Coronary artery (tissue), 2 donors: ENCODE data around the gene PLCB2.

Experiments
- DNase-seq: peaks from one replicate; pipeline ENCODE4 v3.0.0-alpha.2; 2017; ENCODE audit warnings: low spot score
- H3K27ac ChIP-seq, 2 donors: fragments of 200-600 bp; sonication (generic); one replicate each; pipeline ENCODE4 v1.5.1; 2016 to 2019
- H3K4me3 ChIP-seq: fragments of 200-600 bp; sonication (generic); 2 replicates; pipeline ENCODE4 v1.5.1; 2016; ENCODE audit warnings: mild to moderate bottlenecking, moderate library complexity
- CTCF ChIP-seq: fragments of 200-600 bp; sonication (generic); IDR thresholded peaks from one replicate; pipeline ENCODE4 v1.5.1; 2019; ENCODE audit warnings: antibody characterized with exemption

PLCB2 gene

DNA sequence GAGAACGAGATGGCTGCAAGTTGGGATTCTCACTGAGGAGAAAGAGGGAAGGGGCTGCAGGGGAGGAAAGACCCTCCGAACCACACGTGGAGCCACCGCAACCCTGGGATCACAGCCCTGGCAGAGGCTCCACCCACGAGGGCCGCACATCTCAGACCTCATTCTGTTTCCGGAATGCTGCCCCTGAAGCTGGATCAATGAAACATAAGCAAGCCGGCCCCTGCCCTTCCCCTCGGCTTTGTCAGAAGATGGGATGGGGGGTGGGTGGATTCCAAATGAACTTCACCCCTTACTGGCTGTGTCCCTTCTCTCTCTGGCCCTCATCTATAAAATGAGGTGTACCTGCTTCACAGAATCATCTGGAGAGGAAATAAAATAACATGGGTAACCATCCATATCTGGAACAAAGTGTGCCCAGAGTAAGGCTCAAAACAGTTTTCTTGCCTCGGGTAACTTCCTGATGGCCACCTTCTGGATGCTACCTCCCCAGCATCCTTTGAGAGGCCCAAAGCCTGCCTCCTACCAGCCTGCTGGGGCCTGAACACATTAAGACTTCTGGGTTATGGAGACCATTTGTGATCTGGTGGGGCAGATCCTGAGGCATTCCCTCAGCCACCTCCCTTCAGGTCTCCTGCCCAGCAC, 37.6 kb upstream of the PLCB2 start:
- peak overlapping the region in 1 of 2 donors; percentile 84 for H3K27ac ChIP-seq
- H3K4me3 ChIP-seq, result no peak overlapping the region
- no peak for DNase-seq
- no peak for TF ChIP-seq CTCF

DNA sequence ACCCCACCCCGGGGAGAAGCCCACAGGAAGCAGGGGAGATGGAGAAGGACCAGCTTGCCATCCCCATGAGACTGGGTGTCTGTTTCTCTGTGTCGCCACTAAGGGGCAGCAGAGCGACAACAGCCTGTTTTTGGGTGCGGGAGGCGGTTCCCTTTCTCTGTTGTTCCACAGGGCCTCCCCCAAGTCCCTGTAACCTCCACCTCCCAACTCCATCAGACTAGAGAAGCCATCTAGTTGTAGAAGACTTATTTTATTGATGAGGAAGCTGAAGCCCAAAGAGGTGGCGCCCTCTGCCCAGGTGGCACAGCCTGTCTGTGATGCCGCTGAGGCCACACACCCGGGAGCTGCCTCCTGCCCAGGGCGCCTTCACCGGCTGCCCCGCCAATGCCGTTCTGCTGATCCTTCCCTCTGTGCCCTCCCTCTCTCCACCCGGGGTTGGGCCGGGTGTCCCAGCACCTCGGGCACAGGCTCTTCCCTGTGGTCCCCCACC, 36.9 kb upstream of the PLCB2 start:
- no peak for DNase-seq
- peak; percentile 51 for TF ChIP-seq CTCF
- Histone ChIP-seq H3K27ac (peak overlapping the region; percentile 84), H3K4me3 (no peak overlapping the region)

- Histone ChIP-seq H3K4me3 (no peak overlapping the region), H3K27ac (peak overlapping the region; percentile 84)
- no peak for DNase-seq
- TF ChIP-seq CTCF, result no peak
These were observed 36.5 kb upstream of the PLCB2 start for GRCh38 chr15:40344217-40344616.

DNA sequence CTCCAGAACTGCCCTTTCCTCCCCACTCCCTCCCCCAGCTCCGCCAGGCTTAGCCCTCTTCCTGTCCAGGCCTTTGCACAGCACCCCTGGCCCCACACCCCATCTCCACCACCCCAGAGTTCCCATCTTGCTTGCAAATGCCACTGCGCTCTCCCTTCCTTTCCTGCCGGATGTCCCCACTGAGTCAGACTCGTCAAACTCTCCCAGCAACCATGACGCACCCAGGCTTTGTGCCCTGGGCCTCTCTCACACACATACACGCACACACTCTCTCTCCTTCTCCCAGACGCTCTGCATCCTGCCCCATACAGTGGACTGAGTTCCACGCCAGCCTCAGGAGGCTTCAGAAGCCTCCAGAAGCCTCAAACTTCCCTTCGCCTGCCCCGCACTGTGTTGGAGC, 35.8 kb upstream of the PLCB2 start:
- H3K27ac ChIP-seq, result peak overlapping the region; percentile 84
- no peak for DNase-seq
- no peak for TF ChIP-seq CTCF
- no peak overlapping the region for H3K4me3 ChIP-seq

GRCh38 chr15:40342416-40343320, 34.9 kb upstream of the PLCB2 start:
- DNase-seq, result no peak
- TF ChIP-seq CTCF, result no peak
- Histone ChIP-seq H3K27ac (peak overlapping the region; percentile 84), H3K4me3 (no peak overlapping the region)

DNA sequence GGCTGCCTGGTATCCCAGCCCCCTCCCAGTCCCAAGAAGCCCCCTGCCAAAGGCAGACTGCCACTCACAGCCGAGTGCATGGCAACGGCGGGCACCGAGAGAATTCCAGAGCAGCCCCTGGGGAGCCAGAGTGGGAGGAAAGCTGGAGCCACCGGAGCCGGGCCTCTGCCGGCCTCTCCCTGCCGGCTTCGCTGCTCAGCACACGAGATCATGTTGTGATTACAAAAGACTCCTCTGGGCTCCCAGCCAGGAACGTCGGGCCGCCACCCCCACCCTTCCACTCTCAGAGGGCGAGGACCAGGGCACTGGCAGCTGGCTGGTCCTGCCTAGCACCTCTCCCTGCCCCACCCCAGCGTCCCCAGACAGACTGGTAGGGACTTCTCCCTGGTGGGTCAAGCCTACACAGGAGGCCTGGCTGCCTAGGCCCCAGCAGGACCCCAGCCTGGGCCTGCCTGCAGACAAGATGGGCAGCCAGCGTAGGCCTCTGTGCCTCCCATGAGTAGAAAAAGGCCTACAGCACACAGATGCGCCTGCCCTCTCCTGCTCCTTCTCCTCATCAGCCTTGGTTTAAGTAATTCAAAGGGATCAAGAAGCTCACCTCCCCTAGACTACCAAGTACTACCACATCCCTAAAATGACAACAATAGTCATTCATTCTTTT, 33.1 kb upstream of the PLCB2 start, which contains the start of gene CCDC9B:
Gene CCDC9B (minus strand): TSS at position 200 of the 661 bp plus-strand sequence. CDS start 120 bp downstream, at position 80.
- peak within 1 kb of the TSS; percentile 60 for H3K4me3 ChIP-seq
- peak; percentile 94 for DNase-seq
- no peak for TF ChIP-seq CTCF
- peak within 1 kb of the TSS; percentile 91 to 98 for H3K27ac ChIP-seq
